ENCODE results near the gene GSTM3.

DNA sequence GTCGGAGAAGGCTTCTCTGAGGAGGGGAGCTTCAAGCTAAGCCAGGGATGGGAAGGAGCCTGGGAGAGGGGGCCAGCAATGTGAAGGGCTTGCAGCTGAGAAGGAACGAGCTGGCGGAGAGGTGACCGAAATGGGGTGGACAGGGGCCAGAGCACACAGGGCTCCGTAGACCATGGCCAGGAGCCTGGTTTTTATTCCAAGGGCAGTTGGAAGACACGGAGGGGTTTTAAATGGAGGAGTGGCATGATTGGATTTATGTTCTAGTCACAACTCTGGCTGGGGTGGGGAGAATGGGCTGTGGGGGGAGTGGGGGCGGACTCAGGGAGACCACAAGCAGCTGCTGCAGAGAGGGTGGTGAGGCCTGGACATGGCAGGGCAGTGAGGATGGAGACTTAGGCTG, 28.0 kb upstream of the GSTM3 start:
- TF ChIP-seq POLR2A (IDR thresholded peaks at IDR 0.05) = no peak
- no peak for TF ChIP-seq EP300 (IDR thresholded peaks at IDR 0.05; ENCODE audit: low read depth)
- TF ChIP-seq, protein P1, sequence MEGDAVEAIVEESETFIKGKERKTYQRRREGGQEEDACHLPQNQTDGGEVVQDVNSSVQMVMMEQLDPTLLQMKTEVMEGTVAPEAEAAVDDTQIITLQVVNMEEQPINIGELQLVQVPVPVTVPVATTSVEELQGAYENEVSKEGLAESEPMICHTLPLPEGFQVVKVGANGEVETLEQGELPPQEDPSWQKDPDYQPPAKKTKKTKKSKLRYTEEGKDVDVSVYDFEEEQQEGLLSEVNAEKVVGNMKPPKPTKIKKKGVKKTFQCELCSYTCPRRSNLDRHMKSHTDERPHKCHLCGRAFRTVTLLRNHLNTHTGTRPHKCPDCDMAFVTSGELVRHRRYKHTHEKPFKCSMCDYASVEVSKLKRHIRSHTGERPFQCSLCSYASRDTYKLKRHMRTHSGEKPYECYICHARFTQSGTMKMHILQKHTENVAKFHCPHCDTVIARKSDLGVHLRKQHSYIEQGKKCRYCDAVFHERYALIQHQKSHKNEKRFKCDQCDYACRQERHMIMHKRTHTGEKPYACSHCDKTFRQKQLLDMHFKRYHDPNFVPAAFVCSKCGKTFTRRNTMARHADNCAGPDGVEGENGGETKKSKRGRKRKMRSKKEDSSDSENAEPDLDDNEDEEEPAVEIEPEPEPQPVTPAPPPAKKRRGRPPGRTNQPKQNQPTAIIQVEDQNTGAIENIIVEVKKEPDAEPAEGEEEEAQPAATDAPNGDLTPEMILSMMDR (IDR thresholded peaks at IDR 0.05) = no peak
- no peak for TF ChIP-seq POLR2AphosphoS5 (IDR thresholded peaks at IDR 0.05)
